K562 (cell line): ENCODE measurements around the gene KARS1. TPM values are rescaled to one million over a fixed set of nuclear protein-coding genes. Genes with fewer than 3 reads are reported as not detected.
A peak's percentile ranks its signal among the peaks of the same experiment; 100 is the strongest.

Experiments used
- CCNT2 ChIP-seq: IDR thresholded peaks from 2 replicates; pipeline ENCODE4 v1.6.1; 2011; ENCODE audit warnings: borderline replicate concordance, low read depth, mild to moderate bottlenecking, moderate library complexity, mixed read lengths, low read length; ENCODE audit not compliant: insufficient read length; ENCODE audit errors: extremely low read depth
- CUX1 ChIP-seq: fragments of 200-800 bp; sonication (Bioruptor generic); IDR thresholded peaks from 2 replicates; pipeline ENCODE4 v1.6.1; 2016; ENCODE audit warnings: missing genetic modification characterization, missing compliant biosample characterization
- EHMT2 ChIP-seq: fragments of 450-650 bp; IDR thresholded peaks from 2 replicates; pipeline ENCODE4 v1.6.1; 2018; ENCODE audit warnings: antibody characterized with exemption
- ELF4 ChIP-seq: fragments of 450-650 bp; formaldehyde crosslinking; IDR thresholded peaks from 2 replicates; pipeline ENCODE4 v1.4.0; 2022; ENCODE audit warnings: missing genetic modification characterization
- ERF ChIP-seq: fragments of 450-650 bp; formaldehyde crosslinking; IDR thresholded peaks from 2 replicates; pipeline ENCODE4 v1.4.0; 2020; ENCODE audit warnings: mild to moderate bottlenecking, mixed read lengths
- GATAD2A ChIP-seq: fragments of 450-650 bp; IDR thresholded peaks from 2 replicates; pipeline ENCODE4 v1.6.1; 2017
- HDGF ChIP-seq: fragments of 450-650 bp; IDR thresholded peaks from 2 replicates; pipeline ENCODE4 v1.6.1; 2016
- HNRNPK ChIP-seq: fragments of 200-400 bp; formaldehyde crosslinking; IDR thresholded peaks from one replicate; pipeline ENCODE4 v1.6.1; 2018; ENCODE audit warnings: mild to moderate bottlenecking, low read depth, low read length; ENCODE audit not compliant: poor library complexity, severe bottlenecking
- HOMEZ ChIP-seq: fragments of 250-450 bp; sonication (Bioruptor Pico); IDR thresholded peaks from 2 replicates; pipeline ENCODE4 v1.4.0; 2020; ENCODE audit warnings: mild to moderate bottlenecking, moderate library complexity
- POU5F1 ChIP-seq: fragments of 150-350 bp; IDR thresholded peaks from 2 replicates; pipeline ENCODE4 v1.6.1; 2014; ENCODE audit warnings: borderline replicate concordance, low read length, low read depth, mild to moderate bottlenecking; ENCODE audit not compliant: partially characterized antibody
- SMARCC2 ChIP-seq: fragments of 450-650 bp; IDR thresholded peaks from 2 replicates; pipeline ENCODE4 v1.6.1; 2017; ENCODE audit warnings: antibody characterized with exemption, moderate library complexity, mild to moderate bottlenecking, low read depth
- SNAPC5 ChIP-seq: fragments of 250-450 bp; sonication (Bioruptor Pico); IDR thresholded peaks from 2 replicates; pipeline ENCODE4 v1.8.0; 2021; ENCODE audit warnings: moderate library complexity, mild to moderate bottlenecking, inconsistent platforms
- TAF15 ChIP-seq: fragments of 200-400 bp; formaldehyde crosslinking; IDR thresholded peaks from 2 replicates; pipeline ENCODE4 v1.6.1; 2017; ENCODE audit warnings: mild to moderate bottlenecking, low read depth, low read length, moderate library complexity
- TEAD2 ChIP-seq: fragments of 450-650 bp; IDR thresholded peaks from 2 replicates; pipeline ENCODE4 v1.6.1; 2016; ENCODE audit warnings: missing genetic modification characterization, control low read depth, missing compliant biosample characterization
- THRB ChIP-seq: fragments of 450-650 bp; formaldehyde crosslinking; conservative IDR thresholded peaks from 2 replicates; pipeline ENCODE4 v1.4.0; 2022; ENCODE audit warnings: mild to moderate bottlenecking, missing genetic modification characterization
- ZBTB2 ChIP-seq: fragments of 450-650 bp; IDR thresholded peaks from 2 replicates; pipeline ENCODE4 v1.6.1; 2016; ENCODE audit warnings: antibody characterized with exemption
- ZNF639 ChIP-seq, 2 experiments: fragments of 200-800 bp in 1 of 2; sonication (Bioruptor generic) in 1 of 2; sonication (generic) in 1 of 2; formaldehyde crosslinking in 1 of 2; IDR thresholded peaks in 1 of 2; conservative IDR thresholded peaks in 1 of 2; 2 replicates each; pipeline versions ENCODE4 v1.5.0 to v1.6.1; 2016 to 2020; ENCODE audit warnings: missing compliant biosample characterization in 1 of 2, missing genetic modification characterization in 1 of 2, missing genetic modification reagents in 1 of 2
- ZNF668 ChIP-seq: fragments of 250-450 bp; sonication (Bioruptor Pico); IDR thresholded peaks from 2 replicates; pipeline ENCODE4 v1.8.0; 2022; ENCODE audit warnings: mild to moderate bottlenecking, inconsistent platforms
- polyA plus RNA-seq, 8 experiments: library from polyadenylated mRNA; depleted of rRNA in 4 of 8; stranded (reverse) in 5 of 8; unstranded in 3 of 8; fragments of >200 nt; fragmentation: Nextera tagmentation in 2 of 8; fragmentation: Illumina TruSeq in 1 of 8; extraction: Ambion mirVana in 2 of 8; extraction: Trizol in 1 of 8; gene quantifications; 2 replicates each; pipeline versions ENCODE4 v1.2.1 to v1.2.3, GENCODE V29; 2011 to 2014; ENCODE audit warnings: inconsistent platforms in 1 of 8, missing spikeins in 1 of 8
- total RNA-seq, 7 experiments: library from RNA; depleted of rRNA in 6 of 7; stranded (reverse); fragments of >200 nt in 6 of 7; fragmentation: Illumina TruSeq in 2 of 7; extraction: Trizol in 2 of 7; gene quantifications; 2 replicates each; pipeline versions ENCODE4 v1.2.1 to v1.2.3, GENCODE V29; 2011 to 2021; ENCODE audit warnings: low replicate concordance in 1 of 7

KARS1 gene
- total and polyA plus RNA-seq, 9 of the 15 experiments (the other 6 are each of a cell fraction or from before 2014, with no cell fraction given): 223 to 386 (median 304) TPM

- TF ChIP-seq THRB: no peak
- no peak for TF ChIP-seq ZNF639 (CRISPR knock-in tag; conservative IDR thresholded peaks at IDR 0.05 in 1 of 2, IDR thresholded peaks at IDR 0.05 in 1 of 2)
- no peak for TF ChIP-seq ELF4 (CRISPR knock-in tag)
- no peak for TF ChIP-seq ZBTB2
- no peak for TF ChIP-seq TEAD2
- no peak for TF ChIP-seq HDGF
- TF ChIP-seq EHMT2: no peak
- TF ChIP-seq ERF: no peak
- TF ChIP-seq POU5F1: no peak
- TF ChIP-seq HNRNPK: no peak
- no peak for TF ChIP-seq ZNF668 (CRISPR knock-in tag)
- TF ChIP-seq SMARCC2: no peak
- no peak for TF ChIP-seq HOMEZ (CRISPR knock-in tag)
- TF ChIP-seq SNAPC5: no peak
- no peak for TF ChIP-seq GATAD2A
- TF ChIP-seq TAF15: no peak
- peak; percentile 34 for TF ChIP-seq CCNT2
- no peak for TF ChIP-seq CUX1 (CRISPR knock-in tag)
These were observed 69.3 kb downstream of the KARS1 start (continued) for GRCh38 chr16:75578212-75578611.
